ENCODE data around the gene IGFBP2. TPM values are rescaled to one million over a fixed set of nuclear protein-coding genes. Genes with fewer than 3 reads are reported as not detected.

IGFBP2 gene
- polyA plus RNA-seq, 12 donors = 97.9 to 346 (median 142) TPM; not detected in 1

DNA sequence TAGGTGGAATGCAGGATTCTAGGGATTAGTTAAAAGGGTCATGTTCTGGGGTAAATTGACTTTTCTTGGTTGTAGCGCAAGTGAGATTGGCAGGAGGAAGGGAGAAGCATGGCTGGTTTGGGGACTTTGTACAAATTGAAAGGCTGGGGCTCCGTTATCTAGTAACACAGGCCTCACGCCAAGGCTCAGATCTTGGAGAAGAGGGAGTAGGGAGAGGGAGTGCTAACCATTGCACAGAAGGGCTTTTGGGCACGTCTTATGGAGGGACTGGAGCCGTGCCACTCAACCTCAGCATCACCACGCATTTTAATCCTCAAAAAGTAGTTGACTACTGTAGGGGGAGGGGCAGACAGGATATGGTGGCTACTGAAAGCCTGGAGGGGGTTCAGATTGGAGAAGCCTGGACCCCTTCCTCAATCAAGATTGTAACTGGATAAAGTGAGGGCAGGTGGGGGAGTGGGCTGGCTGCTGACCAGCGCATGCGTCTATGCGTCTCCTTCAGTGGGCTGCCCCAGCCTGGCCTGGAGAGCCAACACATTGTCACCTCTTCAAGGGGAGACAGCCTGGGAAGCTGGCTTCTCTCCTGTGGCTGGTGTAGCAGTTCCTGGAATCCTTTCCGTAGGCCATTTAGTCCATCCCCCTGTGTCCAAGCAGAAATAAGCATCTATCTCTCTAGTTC lies 47.9 kb downstream of the IGFBP2 start:
- no peak for DNase-seq

GRCh38 chr2:216681683-216682082 lies 48.5 kb downstream of the IGFBP2 start:
- DNase-seq = no peak

DNA sequence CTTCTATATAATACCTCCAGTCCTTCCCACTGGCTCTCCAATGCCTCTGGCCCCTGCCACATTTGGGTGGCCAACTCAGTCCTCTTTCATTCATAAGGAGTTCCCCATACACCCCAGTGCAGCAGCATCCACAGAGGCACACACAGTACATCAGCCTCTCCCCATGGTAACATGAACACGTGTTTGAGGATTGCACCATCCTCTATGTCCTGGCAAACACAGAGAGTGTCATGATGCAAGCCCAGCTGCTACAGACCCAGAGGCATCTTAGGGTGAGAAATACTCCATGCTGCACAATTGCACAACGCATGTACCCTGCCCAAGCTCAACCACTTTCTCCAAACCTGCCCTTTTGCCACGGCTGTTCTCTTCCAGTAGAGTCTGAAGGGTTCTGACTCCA lies 50.6 kb downstream of the IGFBP2 start:
- no peak for DNase-seq

DNA sequence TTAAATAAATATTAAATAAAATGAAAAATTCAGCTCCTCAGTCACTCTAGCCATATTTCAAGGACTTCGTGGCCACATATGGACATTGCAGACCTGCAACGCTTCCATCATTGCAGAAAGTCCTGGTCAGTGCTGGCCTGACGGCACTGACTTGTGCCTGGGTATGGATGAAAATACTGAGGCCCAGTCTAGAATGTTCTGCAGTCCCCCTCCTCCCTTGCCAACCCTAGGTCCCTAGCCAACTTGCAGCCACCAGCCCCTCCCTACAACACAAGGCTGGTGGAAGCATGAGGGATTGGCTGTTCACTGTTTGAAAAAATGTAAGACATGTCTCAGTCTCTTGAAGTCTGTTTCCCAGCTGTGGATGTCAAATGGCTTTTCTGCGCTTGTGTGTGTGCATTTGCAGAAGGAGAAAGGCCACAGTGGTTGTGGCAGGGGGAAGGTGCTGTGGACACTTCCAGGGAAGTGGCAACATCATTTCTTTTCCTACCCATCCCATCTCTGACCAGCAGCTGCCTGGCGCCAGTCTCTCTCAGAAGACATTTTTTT lies 52.2 kb downstream of the IGFBP2 start:
- DNase-seq = no peak

GRCh38 chr2:216687111-216687510 lies 53.9 kb downstream of the IGFBP2 start:
- DNase-seq = no peak

DNA sequence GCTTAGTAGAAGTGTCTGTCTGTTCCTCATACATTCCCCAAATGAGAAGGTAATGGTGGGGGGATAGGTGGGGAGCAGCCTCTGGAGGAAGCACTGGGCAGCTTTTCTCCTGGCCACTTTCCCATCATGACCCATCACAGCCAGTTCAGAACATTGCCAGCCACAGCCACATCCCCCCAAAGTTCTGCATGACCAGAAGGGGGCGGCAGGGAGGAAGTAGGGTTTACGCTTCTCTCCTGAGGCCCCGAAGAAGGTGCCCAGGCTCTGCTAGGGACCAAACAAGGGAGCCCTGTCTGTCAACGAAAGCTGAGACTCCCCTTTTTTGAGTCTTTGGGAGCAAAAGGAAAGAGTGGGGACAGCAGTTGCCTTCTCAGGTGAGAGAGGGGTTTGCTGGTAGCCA lies 54.4 kb downstream of the IGFBP2 start:
- DNase-seq = no peak

- DNase-seq = no peak
These were observed 55.6 kb downstream of the IGFBP2 start for GRCh38 chr2:216688731-216689340.

- DNase-seq = no peak
These were observed 56.2 kb downstream of the IGFBP2 start for GRCh38 chr2:216689397-216689796.

DNA sequence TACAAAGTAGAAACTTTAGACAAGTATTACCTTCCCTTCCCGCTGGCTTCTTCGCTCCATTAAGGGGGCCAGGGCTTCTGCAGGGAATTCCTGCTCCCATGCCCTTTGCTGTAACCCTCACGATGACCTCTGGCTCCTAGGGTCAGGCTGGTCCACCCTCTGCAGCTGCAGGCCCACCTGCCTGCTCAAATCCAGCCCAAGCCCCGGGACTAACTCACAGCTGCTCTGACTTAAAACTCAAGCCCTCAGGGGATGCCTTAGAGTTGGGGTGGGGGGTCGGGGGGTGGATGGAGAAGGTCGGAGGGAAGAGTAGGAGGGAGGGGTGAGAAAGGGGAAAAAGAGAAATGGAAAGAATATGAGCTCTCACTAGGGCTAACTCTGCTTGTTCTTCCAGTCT lies 57.2 kb downstream of the IGFBP2 start:
- DNase-seq = no peak

DNA sequence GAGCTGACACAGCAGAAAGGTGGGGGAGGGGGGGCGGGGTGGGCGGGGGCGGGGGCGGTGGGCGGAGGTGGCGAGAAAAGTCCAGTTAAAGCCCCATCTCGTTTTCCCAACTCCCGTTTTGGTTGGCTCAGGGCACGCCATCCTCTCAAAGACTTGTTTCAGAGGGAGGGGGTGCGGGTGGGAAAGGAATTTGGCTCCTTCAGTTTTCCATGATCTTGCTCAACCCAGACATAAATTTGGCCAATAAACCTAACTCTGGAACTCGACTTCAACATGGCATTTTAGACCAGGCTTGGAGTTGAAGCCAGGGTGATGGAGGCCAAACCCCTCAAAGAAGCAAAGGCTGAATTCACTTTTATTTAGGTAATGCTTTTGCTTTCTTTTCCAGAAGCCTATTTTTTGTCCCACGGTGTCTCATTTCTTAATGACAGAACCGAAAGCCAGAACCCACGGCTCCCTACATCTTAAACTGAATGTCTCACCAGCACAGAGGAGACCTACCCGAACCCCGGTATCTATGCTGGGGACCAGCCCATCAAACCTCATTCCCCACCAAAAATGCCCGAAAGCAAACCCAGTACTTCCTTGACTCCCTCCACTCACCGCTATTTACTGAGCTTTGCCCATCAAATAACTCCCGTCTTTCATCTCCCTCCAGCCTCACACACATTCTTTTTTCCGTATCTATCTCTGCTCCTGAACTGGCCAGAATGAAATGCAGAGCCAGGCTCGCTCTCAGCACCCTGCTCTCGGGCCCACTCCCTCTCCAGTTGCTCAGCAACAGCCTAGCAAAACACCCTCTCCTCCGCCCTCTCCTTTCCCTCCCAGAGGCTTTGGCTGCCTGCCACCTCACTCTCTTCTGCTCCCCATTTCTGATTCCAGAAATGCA lies 57.9 kb downstream of the IGFBP2 start:
- DNase-seq = peak; percentile 93

DNA sequence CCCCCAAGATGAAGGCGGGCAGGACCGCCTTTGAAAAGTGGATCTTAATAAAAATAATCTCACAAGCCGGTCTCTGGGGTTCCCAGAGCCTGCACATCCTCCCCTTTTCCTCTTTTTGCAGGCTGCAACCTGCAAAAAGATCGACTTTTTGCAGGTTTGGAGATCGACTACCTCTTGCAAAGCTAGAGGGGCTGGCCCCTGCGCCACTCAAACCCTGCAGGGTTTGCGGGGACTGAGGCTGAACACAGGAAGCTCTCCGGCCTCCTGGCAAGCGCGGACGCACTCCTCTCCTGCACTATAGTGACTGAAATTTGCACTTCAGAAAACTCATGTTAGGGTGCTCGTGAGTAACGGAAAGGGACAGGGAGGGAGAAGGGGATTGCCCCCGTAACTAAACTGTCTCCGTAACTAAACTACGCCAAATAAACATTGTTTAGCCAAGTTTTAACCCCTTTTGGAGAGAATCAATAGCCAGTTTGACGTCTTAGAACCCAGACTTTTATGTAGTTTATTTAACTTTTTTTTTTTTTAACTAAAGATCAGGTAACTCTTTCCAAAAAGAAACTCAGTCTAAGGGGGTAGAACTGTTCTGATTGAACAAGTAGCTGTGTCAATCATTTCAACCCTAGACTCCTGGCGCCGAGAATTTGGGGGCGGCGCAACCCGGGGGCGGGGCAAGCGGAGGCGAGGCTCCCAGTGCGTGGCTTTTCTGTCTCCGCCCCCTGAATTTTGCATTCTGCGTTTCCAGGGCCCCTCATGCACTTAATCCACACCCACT lies 59.6 kb downstream of the IGFBP2 start:
- DNase-seq = peak; percentile 95

DNA sequence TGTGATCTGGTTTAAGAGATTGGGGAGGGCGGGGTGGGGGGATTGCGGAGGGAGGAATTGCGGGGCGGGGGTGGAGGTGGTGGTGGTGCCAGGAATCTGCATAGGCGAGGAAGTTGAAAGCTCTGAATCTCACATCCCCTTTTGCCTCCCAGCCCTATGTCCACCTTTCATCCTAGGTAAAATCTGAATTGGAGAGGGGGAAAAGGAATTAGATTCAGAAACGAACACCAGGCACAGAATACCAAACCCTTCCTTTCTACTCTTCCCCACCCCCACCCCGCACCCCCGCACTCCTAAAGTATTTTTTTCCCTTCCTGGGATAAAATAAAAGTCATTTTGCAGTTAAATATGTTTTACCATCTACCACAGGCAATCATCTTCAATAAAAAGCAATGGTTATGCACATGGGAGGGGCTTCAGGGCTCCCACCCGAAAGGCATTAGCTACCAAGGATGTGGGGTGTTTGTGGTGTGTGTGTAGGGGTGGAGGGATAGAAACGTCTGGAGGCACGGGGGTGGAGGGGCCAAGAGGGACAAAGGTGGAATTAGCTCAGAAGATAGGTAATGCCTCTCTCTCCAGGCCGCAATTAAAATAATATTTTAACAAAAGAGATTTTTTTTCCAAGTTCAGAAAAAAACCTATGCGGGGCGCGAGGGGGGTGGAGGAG lies 60.3 kb downstream of the IGFBP2 start:
- no peak for DNase-seq

DNA sequence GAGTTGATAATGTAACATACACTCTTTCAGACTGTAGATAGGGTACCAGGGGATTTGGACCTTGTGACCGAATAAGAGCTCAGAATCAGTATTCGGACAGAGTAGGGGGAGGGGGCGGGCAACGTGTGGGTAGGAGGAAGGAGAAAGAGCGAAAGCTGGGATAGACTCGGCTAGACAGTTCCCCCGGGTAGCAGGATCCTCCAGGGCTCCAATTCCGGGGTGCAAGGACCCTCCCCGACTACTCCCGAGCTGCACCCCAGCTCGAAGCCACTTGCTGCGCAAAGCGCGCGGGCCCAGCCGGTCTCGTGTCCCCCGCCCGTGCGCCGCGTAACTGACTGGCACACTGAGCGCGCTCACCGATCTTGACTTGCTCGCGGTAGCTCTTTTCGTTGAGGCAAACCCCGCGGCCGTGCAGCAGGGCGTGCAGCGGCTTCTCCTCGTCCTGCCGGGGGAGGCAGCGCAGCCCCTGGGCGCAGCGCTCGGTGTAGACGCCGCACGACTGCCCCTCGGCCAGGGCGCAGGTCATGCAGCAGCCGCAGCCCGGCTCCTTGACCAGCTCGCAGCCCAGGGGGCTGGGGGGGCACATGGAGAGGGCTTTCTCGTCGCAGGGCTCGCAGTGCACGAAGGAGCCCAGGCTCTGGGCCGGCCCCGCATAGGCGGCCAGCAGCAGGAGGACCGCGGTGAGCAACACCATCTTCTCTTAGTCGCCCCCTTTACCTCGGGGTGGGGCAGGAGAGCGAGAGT lies 61.0 kb downstream of the IGFBP2 start:
- peak; percentile 64 for DNase-seq

DNA sequence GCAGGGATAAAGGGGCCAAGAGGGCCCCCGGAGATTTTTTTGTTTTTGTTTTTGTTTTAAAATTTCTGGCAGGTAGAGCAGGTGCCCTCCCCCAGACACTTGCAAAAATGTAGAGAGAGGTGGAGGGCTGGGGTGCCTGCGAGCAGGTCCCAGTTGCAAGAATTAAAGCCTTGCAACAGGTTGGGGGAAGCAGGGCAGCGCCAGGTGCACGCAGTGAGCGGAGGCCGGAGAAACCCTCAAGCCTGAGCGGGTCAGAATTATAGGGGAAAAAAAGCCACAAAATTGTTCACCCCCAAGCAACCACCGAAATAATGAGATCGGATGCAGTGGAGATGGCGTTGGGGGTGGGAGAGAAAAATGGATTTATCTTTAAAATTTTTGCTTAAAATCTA lies 61.6 kb downstream of the IGFBP2 start:
- no peak for DNase-seq

- DNase-seq = peak; percentile 94
These were observed 62.2 kb downstream of the IGFBP2 start, which contains the start of gene IGFBP5 for GRCh38 chr2:216695401-216695821. TSS of gene IGFBP5 (minus strand) at chr2:216695549. CDS start at chr2:216694775, 774 bp downstream.

- DNase-seq = no peak
These were observed 63.1 kb downstream of the IGFBP2 start for GRCh38 chr2:216696321-216696720.

DNA sequence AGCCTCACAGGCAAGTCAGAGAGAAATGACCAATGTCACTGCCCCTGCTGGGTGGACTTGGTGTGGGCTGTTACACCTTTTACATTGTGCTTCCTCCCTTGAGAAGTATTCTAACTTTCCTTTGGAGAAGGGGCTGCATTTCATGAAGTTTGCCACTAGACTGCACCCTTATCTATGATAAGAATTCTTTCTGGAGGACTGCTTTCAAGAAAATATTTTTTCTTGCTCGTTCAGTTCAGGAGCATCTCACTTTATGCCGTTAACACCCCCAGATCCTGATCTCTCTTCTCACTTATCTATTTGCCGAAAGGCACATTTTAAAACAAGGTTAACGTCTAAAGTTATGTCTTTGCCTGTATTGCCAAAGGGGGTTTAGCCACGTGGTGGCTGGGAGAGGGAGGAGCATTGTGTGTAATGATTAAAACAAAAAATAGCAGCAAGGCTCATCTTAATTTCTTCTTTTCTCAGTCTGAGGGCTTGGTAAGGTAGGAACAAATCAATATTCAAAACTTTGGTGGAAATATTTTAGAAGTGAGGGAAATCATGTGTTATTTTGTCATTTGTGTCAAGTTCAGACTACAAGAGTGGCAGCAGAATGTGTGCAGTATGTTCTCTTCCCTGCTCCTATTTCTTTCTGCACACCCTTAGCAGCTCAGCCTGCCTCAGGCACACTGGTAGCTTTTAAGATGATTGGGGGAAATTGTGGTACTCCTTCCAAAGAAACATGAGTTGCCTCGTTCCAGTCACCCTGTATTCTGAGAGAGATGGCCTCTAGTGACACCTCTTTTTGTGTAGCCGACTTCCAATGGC lies 63.7 kb downstream of the IGFBP2 start:
- no peak for DNase-seq

DNA sequence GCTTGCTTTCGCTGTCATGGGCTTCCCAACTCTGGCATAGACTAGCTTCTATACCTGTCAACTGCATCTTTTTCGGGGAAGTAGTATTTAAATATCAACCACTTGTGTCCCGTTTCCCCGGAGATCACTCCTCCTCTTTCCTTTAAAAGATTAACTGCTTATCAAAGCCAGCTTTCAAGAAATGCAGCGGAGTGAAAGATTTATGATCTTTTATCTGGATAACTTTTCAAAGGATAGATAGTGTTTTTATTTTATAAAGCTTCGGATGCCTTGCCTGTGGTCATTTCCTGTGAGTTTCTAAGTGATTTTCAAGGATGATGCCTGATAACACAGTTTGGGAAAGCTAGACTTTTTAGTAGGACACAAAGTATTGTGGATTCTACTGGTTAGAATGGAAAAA lies 65.1 kb downstream of the IGFBP2 start:
- no peak for DNase-seq

DNA sequence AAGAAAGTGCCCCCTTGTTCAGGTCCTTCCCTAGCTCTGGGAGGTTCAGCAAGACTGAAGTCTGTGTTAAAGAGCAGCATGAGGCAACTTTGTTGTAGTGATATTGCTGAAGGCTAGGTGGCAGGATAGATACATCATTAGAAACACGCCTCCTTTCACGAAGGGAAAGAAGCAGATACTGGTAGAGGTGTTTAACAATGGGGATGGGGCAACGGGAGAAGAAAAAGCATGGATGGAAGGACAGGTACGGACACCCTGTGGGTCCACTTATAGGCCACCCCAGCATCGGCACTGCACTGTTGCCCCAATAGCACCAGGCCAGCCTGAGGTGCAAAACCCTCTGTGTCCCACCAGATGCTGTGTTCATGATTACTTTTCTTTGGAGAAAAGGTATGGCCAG lies 65.7 kb downstream of the IGFBP2 start:
- peak; percentile 76 for DNase-seq

All from muscle of arm (tissue), 12 donors.